ENCODE data around the gene CAMTA1. TPM values are rescaled to one million over a fixed set of nuclear protein-coding genes. Genes with fewer than 3 reads are reported as not detected.

The CAMTA1 gene
- total RNA-seq, 1 donor from 2014 or later: 62.9 TPM

DNA sequence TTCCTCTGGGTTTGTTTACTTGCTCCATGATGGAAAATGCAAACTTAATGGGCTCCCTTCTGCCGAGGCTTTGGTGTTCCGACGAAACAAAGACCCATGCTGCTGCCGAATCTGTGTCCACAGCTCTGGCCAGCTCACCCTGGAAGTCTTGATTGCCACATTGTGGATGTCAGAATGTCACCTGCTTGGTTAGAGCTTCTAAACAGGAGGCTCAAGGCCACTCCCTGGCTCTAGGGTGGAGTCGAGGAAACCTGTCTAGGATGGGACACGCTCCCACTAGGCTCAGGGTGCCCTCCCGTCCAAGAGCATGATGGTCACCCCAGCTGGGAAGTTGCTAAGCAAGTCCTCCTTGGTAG, 706.5 kb downstream of the CAMTA1 start:
- H3K27me3 ChIP-seq: no peaks in the 10 kb centered on the region
- H3K9me3 ChIP-seq: no peaks in the 10 kb centered on the region
- no peak for DNase-seq (ENCODE audit: extremely low spot score in 2 of 2)
- peaks cover 17% of the 10 kb centered on the region for H3K4me1 ChIP-seq
- intact Hi-C loops (cut with DNase I): no loop called here
- H3K27ac ChIP-seq: peak overlapping the region; percentile 58
- no peaks in the 10 kb centered on the region for H3K36me3 ChIP-seq
- H3K4me3 ChIP-seq: no peak overlapping the region
- TF ChIP-seq POLR2AphosphoS5 (IDR thresholded peaks at IDR 0.05; ENCODE audit: insufficient read depth in 1 of 2, low read depth in 1 of 2) (peak in 1 of 2 donors; percentile 5), POLR2A (IDR thresholded peaks at IDR 0.05) (no peak)
- TF ChIP-seq, protein P1, sequence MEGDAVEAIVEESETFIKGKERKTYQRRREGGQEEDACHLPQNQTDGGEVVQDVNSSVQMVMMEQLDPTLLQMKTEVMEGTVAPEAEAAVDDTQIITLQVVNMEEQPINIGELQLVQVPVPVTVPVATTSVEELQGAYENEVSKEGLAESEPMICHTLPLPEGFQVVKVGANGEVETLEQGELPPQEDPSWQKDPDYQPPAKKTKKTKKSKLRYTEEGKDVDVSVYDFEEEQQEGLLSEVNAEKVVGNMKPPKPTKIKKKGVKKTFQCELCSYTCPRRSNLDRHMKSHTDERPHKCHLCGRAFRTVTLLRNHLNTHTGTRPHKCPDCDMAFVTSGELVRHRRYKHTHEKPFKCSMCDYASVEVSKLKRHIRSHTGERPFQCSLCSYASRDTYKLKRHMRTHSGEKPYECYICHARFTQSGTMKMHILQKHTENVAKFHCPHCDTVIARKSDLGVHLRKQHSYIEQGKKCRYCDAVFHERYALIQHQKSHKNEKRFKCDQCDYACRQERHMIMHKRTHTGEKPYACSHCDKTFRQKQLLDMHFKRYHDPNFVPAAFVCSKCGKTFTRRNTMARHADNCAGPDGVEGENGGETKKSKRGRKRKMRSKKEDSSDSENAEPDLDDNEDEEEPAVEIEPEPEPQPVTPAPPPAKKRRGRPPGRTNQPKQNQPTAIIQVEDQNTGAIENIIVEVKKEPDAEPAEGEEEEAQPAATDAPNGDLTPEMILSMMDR (IDR thresholded peaks at IDR 0.05): no peak

GRCh38 chr1:7493711-7494454, 708.6 kb downstream of the CAMTA1 start:
- H3K4me3 ChIP-seq: no peak overlapping the region
- no peaks in the 10 kb centered on the region for H3K9me3 ChIP-seq
- H3K36me3 ChIP-seq: no peaks in the 10 kb centered on the region
- TF ChIP-seq POLR2AphosphoS5 (IDR thresholded peaks at IDR 0.05; ENCODE audit: insufficient read depth in 1 of 2, low read depth in 1 of 2): no peak
- TF ChIP-seq, protein P1 (IDR thresholded peaks at IDR 0.05): no peak
- TF ChIP-seq POLR2A (IDR thresholded peaks at IDR 0.05): no peak
- H3K27me3 ChIP-seq: no peaks in the 10 kb centered on the region
- DNase-seq (ENCODE audit: extremely low spot score in 2 of 2): no peak
- H3K27ac ChIP-seq: no peak overlapping the region
- H3K4me1 ChIP-seq: peaks cover 17% of the 10 kb centered on the region
- intact Hi-C loops (cut with DNase I): no loop called here

GRCh38 chr1:7495962-7496361, 710.7 kb downstream of the CAMTA1 start:
- no peak for DNase-seq (ENCODE audit: extremely low spot score in 2 of 2)
- no peaks in the 10 kb centered on the region for H3K36me3 ChIP-seq
- TF ChIP-seq POLR2AphosphoS5 (IDR thresholded peaks at IDR 0.05; ENCODE audit: insufficient read depth in 1 of 2, low read depth in 1 of 2): no peak
- no peak for TF ChIP-seq POLR2A (IDR thresholded peaks at IDR 0.05)
- TF ChIP-seq, protein P1 (IDR thresholded peaks at IDR 0.05): no peak
- H3K9me3 ChIP-seq: no peaks in the 10 kb centered on the region
- H3K27me3 ChIP-seq: no peaks in the 10 kb centered on the region
- H3K4me1 ChIP-seq: peaks cover 13% of the 10 kb centered on the region
- H3K4me3 ChIP-seq: no peak overlapping the region
- intact Hi-C loops (cut with DNase I): no loop called here
- no peak overlapping the region for H3K27ac ChIP-seq

DNA sequence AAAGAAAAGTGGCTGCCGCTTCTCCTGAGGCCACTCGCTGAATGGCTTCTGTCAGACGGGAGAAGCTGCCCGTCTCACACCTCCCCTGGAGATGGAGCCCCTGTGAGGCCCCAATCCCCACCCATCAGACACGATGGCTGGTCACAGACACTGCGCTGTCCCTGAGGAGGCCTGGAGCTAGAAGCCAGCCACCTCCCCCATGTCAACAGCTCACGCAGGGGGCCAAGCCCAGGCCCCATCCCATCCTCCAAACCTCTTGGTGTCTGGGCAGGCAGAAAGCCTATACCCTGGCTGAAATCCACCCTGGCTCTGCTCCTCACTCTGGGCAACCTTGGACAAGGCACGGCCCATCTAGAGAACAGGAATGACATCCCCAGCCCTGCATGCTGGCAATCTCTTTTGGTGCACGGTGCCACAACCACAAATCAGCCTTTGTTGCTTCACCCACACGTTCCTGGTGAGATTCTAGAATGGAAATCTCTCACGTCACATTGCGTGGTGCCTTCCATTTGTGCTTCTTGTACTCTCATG, 711.9 kb downstream of the CAMTA1 start:
- Histone ChIP-seq H3K27me3 (no peaks in the 10 kb centered on the region), H3K9me3 (no peaks in the 10 kb centered on the region), H3K27ac (no peak overlapping the region), H3K4me3 (no peak overlapping the region), H3K36me3 (no peaks in the 10 kb centered on the region), H3K4me1 (peaks cover 6% of the 10 kb centered on the region)
- intact Hi-C loops (cut with DNase I): no loop called here
- DNase-seq (ENCODE audit: extremely low spot score in 2 of 2): no peak
- TF ChIP-seq, protein P1 (IDR thresholded peaks at IDR 0.05): no peak
- TF ChIP-seq POLR2A (IDR thresholded peaks at IDR 0.05) (no peak), POLR2AphosphoS5 (IDR thresholded peaks at IDR 0.05; ENCODE audit: insufficient read depth in 1 of 2, low read depth in 1 of 2) (no peak)
